GM21423 (cell line): Measurements from ENCODE around the gene CD8B.
A peak's percentile ranks its signal among the peaks of the same experiment; 100 is the strongest.
"Not testable (repeated sequence)": the region's sequence is repeated elsewhere in the genome, so short reads cannot be mapped to it uniquely, and the experiment has no call there.

Source experiments
- ATAC-seq: cut with Tn5 transposase; IDR thresholded peaks from one replicate; pipeline ENCODE4 v1.9.1; 2021; ENCODE audit warnings: mild to moderate bottlenecking, moderate library complexity; ENCODE audit not compliant: unreplicated experiment

The CD8B gene

GRCh38 chr2:86836915-86837695 is 24.6 kb downstream of the CD8B start:
- ATAC-seq: not testable (repeated sequence)

- not testable (repeated sequence) for ATAC-seq
Observed at GRCh38 chr2:86835548-86835889, 26.2 kb downstream of the CD8B start.

- ATAC-seq: no peak
Observed at GRCh38 chr2:86833315-86833714, 28.4 kb downstream of the CD8B start.

GRCh38 chr2:86832334-86833096 is 29.2 kb downstream of the CD8B start:
- ATAC-seq: no peak

- no peak for ATAC-seq
Observed at GRCh38 chr2:86831537-86831936, 30.1 kb downstream of the CD8B start.

GRCh38 chr2:86826951-86827350 is 34.7 kb downstream of the CD8B start:
- no peak for ATAC-seq

GRCh38 chr2:86825693-86826381 is 35.8 kb downstream of the CD8B start:
- ATAC-seq: no peak

GRCh38 chr2:86825036-86825692 is 36.5 kb downstream of the CD8B start:
- ATAC-seq: no peak

GRCh38 chr2:86822668-86823345 is 38.9 kb downstream of the CD8B start:
- ATAC-seq: no peak

GRCh38 chr2:86821842-86822241 is 39.8 kb downstream of the CD8B start:
- ATAC-seq: no peak

- ATAC-seq: no peak
Observed at GRCh38 chr2:86821306-86821705, 40.4 kb downstream of the CD8B start.

- no peak for ATAC-seq
Observed at GRCh38 chr2:86818957-86819356, 42.7 kb downstream of the CD8B start.

- no peak for ATAC-seq
Observed at GRCh38 chr2:86818114-86818801, 43.4 kb downstream of the CD8B start.

- ATAC-seq: no peak
Observed at GRCh38 chr2:86815611-86816010, 46.1 kb downstream of the CD8B start.

GRCh38 chr2:86809481-86810121 is 52.1 kb downstream of the CD8B start:
- no peak for ATAC-seq

- peak; percentile 86 for ATAC-seq
Observed at GRCh38 chr2:86808315-86809161, 53.1 kb downstream of the CD8B start.

- no peak for ATAC-seq
Observed at GRCh38 chr2:86807468-86808275, 54.0 kb downstream of the CD8B start.

- no peak for ATAC-seq
Observed at GRCh38 chr2:86807133-86807467, 54.6 kb downstream of the CD8B start.
